Neural progenitor cell (in vitro differentiated cells): Measurements from ENCODE around the gene FBXW4. TPM values are rescaled to one million over a fixed set of nuclear protein-coding genes. Genes with fewer than 3 reads are reported as not detected.
A peak's percentile ranks its signal among the peaks of the same experiment; 100 is the strongest.
"Not testable (repeated sequence)": the region's sequence is repeated elsewhere in the genome, so short reads cannot be mapped to it uniquely, and the experiment has no call there.

Experiments used
- DNase-seq: peaks from one replicate; pipeline ENCODE4 v3.0.0-alpha.2; 2016; ENCODE audit warnings: low spot score
- H2AFZ ChIP-seq: fragments of 200-600 bp; sonication (generic); replicated peaks from 2 replicates; pipeline ENCODE4 v1.6.1; 2016; ENCODE audit warnings: antibody characterized with exemption
- H3F3A ChIP-seq: fragments of 200-600 bp; sonication (generic); 2 replicates; pipeline ENCODE4 v1.6.1; 2016; ENCODE audit warnings: antibody characterized with exemption, low read depth
- H3K27ac ChIP-seq: fragments of 200-600 bp; sonication (generic); 2 replicates; pipeline ENCODE4 v1.5.1; 2016; ENCODE audit warnings: mild to moderate bottlenecking
- H3K27me3 ChIP-seq: fragments of 200-600 bp; sonication (generic); 2 replicates; pipeline ENCODE4 v1.6.1; 2016; ENCODE audit warnings: mild to moderate bottlenecking, moderate library complexity
- H3K36me3 ChIP-seq: fragments of 200-600 bp; sonication (generic); 2 replicates; pipeline ENCODE4 v1.5.1; 2016
- H3K4me1 ChIP-seq: fragments of 200-600 bp; sonication (generic); 2 replicates; pipeline ENCODE4 v1.6.1; 2016; ENCODE audit warnings: mixed run types
- H3K4me2 ChIP-seq: fragments of 200-600 bp; sonication (generic); 2 replicates; pipeline ENCODE4 v1.6.1; 2016
- H3K4me3 ChIP-seq: fragments of 200-600 bp; sonication (generic); 2 replicates; pipeline ENCODE4 v1.5.1; 2016
- H3K79me2 ChIP-seq: fragments of 200-600 bp; sonication (generic); 2 replicates; pipeline ENCODE4 v1.6.1; 2016; ENCODE audit warnings: low read depth
- H3K9ac ChIP-seq: fragments of 200-600 bp; sonication (generic); 2 replicates; pipeline ENCODE4 v1.6.1; 2016
- H3K9me3 ChIP-seq: fragments of 200-600 bp; sonication (generic); 2 replicates; pipeline ENCODE4 v1.5.1; 2016; ENCODE audit warnings: low read depth
- H4K20me1 ChIP-seq: fragments of 200-600 bp; sonication (generic); 2 replicates; pipeline ENCODE4 v1.6.1; 2016; ENCODE audit warnings: low read depth
- H3K27ac Mint-ChIP-seq: 3 replicates; pipeline ENCODE4 v1.8.0; 2021; ENCODE audit warnings: mixed read lengths
- H3K27me3 Mint-ChIP-seq: 2 replicates; pipeline ENCODE4 v1.8.0; 2022; ENCODE audit warnings: low read depth, mild to moderate bottlenecking, inconsistent platforms, moderate library complexity, mixed read lengths; ENCODE audit not compliant: insufficient read depth
- H3K36me3 Mint-ChIP-seq: 3 replicates; pipeline ENCODE4 v1.8.0; 2021; ENCODE audit warnings: mixed read lengths
- H3K4me1 Mint-ChIP-seq: 3 replicates; pipeline ENCODE4 v1.8.0; 2021; ENCODE audit warnings: mixed read lengths
- H3K4me3 Mint-ChIP-seq: 3 replicates; pipeline ENCODE4 v1.8.0; 2021; ENCODE audit warnings: mild to moderate bottlenecking, moderate library complexity, mixed read lengths
- H3K9me3 Mint-ChIP-seq: 3 replicates; pipeline ENCODE4 v1.8.0; 2020; ENCODE audit warnings: mixed read lengths
- EZH2 ChIP-seq: fragments of 200-600 bp; sonication (generic); IDR thresholded peaks from 2 replicates; pipeline ENCODE4 v1.6.1; 2017; ENCODE audit warnings: antibody characterized with exemption, mild to moderate bottlenecking, moderate library complexity
- EZH2phosphoT487 ChIP-seq: fragments of 200-600 bp; sonication (generic); IDR thresholded peaks from 2 replicates; pipeline ENCODE4 v1.6.1; 2017; ENCODE audit warnings: antibody characterized with exemption
- total RNA-seq: library from RNA; depleted of rRNA; stranded (reverse); fragments of >200 nt; gene quantifications from 2 replicates; pipeline ENCODE4 v1.2.3, GENCODE V29; 2015; ENCODE audit warnings: low replicate concordance
- TF ChIP-seq, protein P1 (sequence below): fragments of 200-600 bp; sonication (generic); IDR thresholded peaks from 2 replicates; pipeline ENCODE4 v1.5.1; 2017; ENCODE audit warnings: antibody characterized with exemption, mild to moderate bottlenecking

Gene FBXW4
- total RNA-seq, 1 donor from 2014 or later: 36.3 TPM

DNA sequence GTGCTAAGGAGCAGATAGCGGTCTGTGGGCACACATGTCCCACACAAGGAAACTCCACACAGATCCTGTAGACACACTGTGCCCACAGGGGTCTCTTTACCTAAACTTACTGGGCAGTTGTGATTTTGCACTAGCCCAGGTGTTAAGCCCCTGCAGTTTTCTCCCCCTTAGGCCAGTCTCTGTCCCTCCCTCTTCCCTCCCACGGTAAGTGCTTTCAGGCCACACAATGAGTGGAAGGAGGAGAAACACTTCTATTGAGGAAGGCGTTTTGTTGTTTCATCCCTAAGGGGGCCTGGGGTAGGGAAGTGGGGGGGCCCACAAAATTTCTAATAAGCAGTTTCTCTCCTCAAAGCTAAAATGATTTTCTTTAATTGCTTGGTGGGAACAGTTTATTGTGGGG, 51.4 kb downstream of the FBXW4 start:
- Histone ChIP-seq H3K4me3 (peak overlapping the region; percentile 2), H3K9ac (no peak overlapping the region), H2AFZ (no peak overlapping the region), H3K9me3 (no peaks in the 10 kb centered on the region), H3K4me2 (peak overlapping the region; percentile 70), H3K79me2 (peaks cover 18% of the 10 kb centered on the region), H3K36me3 (no peaks in the 10 kb centered on the region), H3K4me1 (peaks cover 65% of the 10 kb centered on the region), H3K27me3 (no peaks in the 10 kb centered on the region), H3F3A (peaks cover 55% of the 10 kb centered on the region), H4K20me1 (no peaks in the 10 kb centered on the region), H3K27ac (peak overlapping the region; percentile 98)
- Mint-ChIP-seq H3K36me3 (peaks cover 12% of the 10 kb centered on the region), H3K27ac (no peak overlapping the region), H3K27me3 (peaks cover 2% of the 10 kb centered on the region), H3K4me1 (peaks cover 26% of the 10 kb centered on the region), H3K4me3 (no peak overlapping the region), H3K9me3 (no peaks in the 10 kb centered on the region)
- peak; percentile 67 for DNase-seq
- no peak for TF ChIP-seq EZH2
- TF ChIP-seq, protein P1, sequence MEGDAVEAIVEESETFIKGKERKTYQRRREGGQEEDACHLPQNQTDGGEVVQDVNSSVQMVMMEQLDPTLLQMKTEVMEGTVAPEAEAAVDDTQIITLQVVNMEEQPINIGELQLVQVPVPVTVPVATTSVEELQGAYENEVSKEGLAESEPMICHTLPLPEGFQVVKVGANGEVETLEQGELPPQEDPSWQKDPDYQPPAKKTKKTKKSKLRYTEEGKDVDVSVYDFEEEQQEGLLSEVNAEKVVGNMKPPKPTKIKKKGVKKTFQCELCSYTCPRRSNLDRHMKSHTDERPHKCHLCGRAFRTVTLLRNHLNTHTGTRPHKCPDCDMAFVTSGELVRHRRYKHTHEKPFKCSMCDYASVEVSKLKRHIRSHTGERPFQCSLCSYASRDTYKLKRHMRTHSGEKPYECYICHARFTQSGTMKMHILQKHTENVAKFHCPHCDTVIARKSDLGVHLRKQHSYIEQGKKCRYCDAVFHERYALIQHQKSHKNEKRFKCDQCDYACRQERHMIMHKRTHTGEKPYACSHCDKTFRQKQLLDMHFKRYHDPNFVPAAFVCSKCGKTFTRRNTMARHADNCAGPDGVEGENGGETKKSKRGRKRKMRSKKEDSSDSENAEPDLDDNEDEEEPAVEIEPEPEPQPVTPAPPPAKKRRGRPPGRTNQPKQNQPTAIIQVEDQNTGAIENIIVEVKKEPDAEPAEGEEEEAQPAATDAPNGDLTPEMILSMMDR: no peak
- no peak for TF ChIP-seq EZH2phosphoT487

- no peak overlapping the region for H3K4me3 Mint-ChIP-seq
- Histone ChIP-seq H3K27ac (no peak overlapping the region), H3K36me3 (peaks cover 9% of the 10 kb centered on the region), H2AFZ (no peak overlapping the region), H3F3A (peaks cover 28% of the 10 kb centered on the region), H3K4me1 (peaks cover 39% of the 10 kb centered on the region), H3K9ac (no peak overlapping the region), H3K27me3 (no peaks in the 10 kb centered on the region), H3K9me3 (peaks cover 9% of the 10 kb centered on the region), H3K4me2 (no peak overlapping the region), H4K20me1 (no peaks in the 10 kb centered on the region), H3K4me3 (no peak overlapping the region), H3K79me2 (peaks cover 18% of the 10 kb centered on the region)
- H3K9me3 Mint-ChIP-seq: peaks cover under 1% of the 10 kb centered on the region
- TF ChIP-seq, protein P1: no peak
- TF ChIP-seq EZH2: no peak
- TF ChIP-seq EZH2phosphoT487: no peak
- H3K36me3 Mint-ChIP-seq: peaks cover 26% of the 10 kb centered on the region
- H3K27ac Mint-ChIP-seq: no peak overlapping the region
- peaks cover 2% of the 10 kb centered on the region for H3K27me3 Mint-ChIP-seq
- no peak for DNase-seq
- H3K4me1 Mint-ChIP-seq: peaks cover 16% of the 10 kb centered on the region
Observed at GRCh38 chr10:101639141-101639900, 55.6 kb downstream of the FBXW4 start.

GRCh38 chr10:101633510-101633909, 61.5 kb downstream of the FBXW4 start:
- not testable (repeated sequence) for H3K4me2 ChIP-seq, H3K36me3 ChIP-seq, H3K27ac Mint-ChIP-seq, DNase-seq, H3K9ac ChIP-seq, H3K4me3 ChIP-seq, H4K20me1 ChIP-seq, H3K27me3 Mint-ChIP-seq, H2AFZ ChIP-seq, H3K27me3 ChIP-seq, H3K27ac ChIP-seq, H3K4me3 Mint-ChIP-seq, H3K9me3 ChIP-seq, H3K9me3 Mint-ChIP-seq, H3K79me2 ChIP-seq
- Mint-ChIP-seq H3K36me3 (peaks cover 31% of the 10 kb centered on the region), H3K4me1 (peaks cover 12% of the 10 kb centered on the region)
- peaks cover 29% of the 10 kb centered on the region for H3K4me1 ChIP-seq
- H3F3A ChIP-seq: peaks cover 19% of the 10 kb centered on the region

DNA sequence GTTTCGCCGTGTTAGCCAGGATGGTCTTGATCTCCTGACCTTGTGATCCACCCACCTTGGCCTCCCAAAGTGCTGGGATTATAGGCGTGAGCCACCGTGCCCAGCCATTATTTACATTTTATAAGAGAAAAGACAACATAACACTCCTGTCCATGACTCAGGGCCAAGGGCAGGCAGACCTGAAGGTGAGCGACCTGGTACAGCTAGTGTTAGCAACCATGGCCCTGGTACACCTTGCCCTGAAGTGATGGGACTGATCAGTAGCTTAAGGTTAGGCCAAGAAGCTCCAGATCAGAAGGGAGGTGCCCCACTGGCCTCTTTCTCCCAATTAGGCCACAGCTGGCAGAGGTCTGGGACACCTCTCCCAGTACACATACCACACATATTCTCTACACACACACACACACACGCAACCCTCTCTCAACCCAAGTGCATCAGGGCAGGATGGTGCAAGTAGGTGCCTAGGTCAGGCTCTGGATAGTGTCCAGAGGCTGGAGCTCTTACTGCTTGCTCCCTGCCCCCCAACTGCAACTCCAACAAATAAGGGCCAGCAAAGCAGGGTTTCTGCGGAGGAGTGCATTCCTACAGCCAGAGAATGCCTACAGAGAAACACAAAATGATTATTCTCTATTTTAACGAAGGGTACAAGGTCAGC, 63.0 kb downstream of the FBXW4 start:
- Histone ChIP-seq H3K9ac (no peak overlapping the region), H3F3A (peaks cover 19% of the 10 kb centered on the region), H3K27ac (no peak overlapping the region), H3K36me3 (peaks cover 9% of the 10 kb centered on the region), H3K27me3 (no peaks in the 10 kb centered on the region), H2AFZ (no peak overlapping the region), H3K4me1 (peaks cover 33% of the 10 kb centered on the region), H3K79me2 (no peaks in the 10 kb centered on the region), H4K20me1 (peaks cover 7% of the 10 kb centered on the region), H3K9me3 (peaks cover 9% of the 10 kb centered on the region), H3K4me3 (no peak overlapping the region), H3K4me2 (peak overlapping the region; percentile 30)
- Mint-ChIP-seq H3K4me1 (peaks cover 12% of the 10 kb centered on the region), H3K27me3 (peaks cover 4% of the 10 kb centered on the region), H3K36me3 (peaks cover 23% of the 10 kb centered on the region), H3K27ac (no peak overlapping the region), H3K9me3 (peaks cover 2% of the 10 kb centered on the region), H3K4me3 (no peak overlapping the region)
- TF ChIP-seq EZH2phosphoT487 (no peak), EZH2 (no peak)
- TF ChIP-seq, protein P1: no peak
- DNase-seq: no peak
